Measurements from ENCODE around the gene GPD1L.
"Not testable (repeated sequence)": the region's sequence is repeated elsewhere in the genome, so short reads cannot be mapped to it uniquely, and the experiment has no call there.

The GPD1L gene

GRCh38 chr3:32106929-32107362, 526 bp downstream of the GPD1L start:
- DNase-seq, result peak in 1 of 2 experiments; percentile 10

- not testable (repeated sequence) for DNase-seq
These were observed 1.8 kb downstream of the GPD1L start for GRCh38 chr3:32108224-32108623.

- DNase-seq, result peak in 1 of 2 experiments; percentile 3
These were observed 2.8 kb downstream of the GPD1L start for GRCh38 chr3:32109256-32109655.

GRCh38 chr3:32110233-32110760, 3.9 kb downstream of the GPD1L start:
- no peak for DNase-seq

- DNase-seq, result no peak
These were observed 5.1 kb downstream of the GPD1L start for GRCh38 chr3:32111560-32111959.

- no peak for DNase-seq
These were observed 7.1 kb downstream of the GPD1L start for GRCh38 chr3:32113566-32113965.

GRCh38 chr3:32113981-32114545, 7.6 kb downstream of the GPD1L start:
- no peak for DNase-seq

GRCh38 chr3:32114546-32115386, 8.3 kb downstream of the GPD1L start:
- DNase-seq, result not testable (repeated sequence)

- no peak for DNase-seq
These were observed 10.9 kb downstream of the GPD1L start for GRCh38 chr3:32117320-32117719.

GRCh38 chr3:32118215-32118614, 11.8 kb downstream of the GPD1L start:
- DNase-seq, result no peak

- no peak for DNase-seq
These were observed 14.1 kb downstream of the GPD1L start for GRCh38 chr3:32120471-32120870.

- DNase-seq, result no peak
These were observed 14.7 kb downstream of the GPD1L start for GRCh38 chr3:32121137-32121536.

GRCh38 chr3:32123620-32124019, 17.2 kb downstream of the GPD1L start:
- DNase-seq, result no peak

- no peak for DNase-seq
These were observed 18.6 kb downstream of the GPD1L start for GRCh38 chr3:32125012-32125411.

- no peak for DNase-seq
These were observed 20.0 kb downstream of the GPD1L start for GRCh38 chr3:32126305-32127015.

- no peak for DNase-seq
These were observed 20.9 kb downstream of the GPD1L start for GRCh38 chr3:32127219-32127826.

GRCh38 chr3:32128936-32129335, 22.5 kb downstream of the GPD1L start:
- DNase-seq, result no peak

- no peak for DNase-seq
These were observed 23.4 kb downstream of the GPD1L start for GRCh38 chr3:32129832-32130231.

GRCh38 chr3:32132121-32132520, 25.7 kb downstream of the GPD1L start:
- DNase-seq, result no peak

GRCh38 chr3:32132706-32133105, 26.3 kb downstream of the GPD1L start:
- no peak for DNase-seq

- DNase-seq, result no peak
These were observed 30.3 kb downstream of the GPD1L start for GRCh38 chr3:32136703-32137102.

GRCh38 chr3:32137870-32138269, 31.4 kb downstream of the GPD1L start:
- DNase-seq, result no peak

GRCh38 chr3:32138545-32139104, 32.2 kb downstream of the GPD1L start:
- DNase-seq, result no peak

All from NCI-H187 (cell line).